ENCODE measurements around the gene MGAT5. TPM values are rescaled to one million over a fixed set of nuclear protein-coding genes. Genes with fewer than 3 reads are reported as not detected.

Gene MGAT5
- total RNA-seq, 1 donor from 2014 or later: 21.2 TPM

- H3K9ac ChIP-seq: no peak overlapping the region
- H3K36me3 Mint-ChIP-seq: no peaks in the 10 kb centered on the region
- H3K79me2 ChIP-seq (ENCODE audit: low read depth): no peaks in the 10 kb centered on the region
- TF ChIP-seq CTCF (IDR thresholded peaks at IDR 0.05) (no peak), EZH2phosphoT487 (IDR thresholded peaks at IDR 0.05) (no peak), EZH2 (IDR thresholded peaks at IDR 0.05) (no peak)
- no peak overlapping the region for H3K4me3 ChIP-seq
- no peaks in the 10 kb centered on the region for H3K9me3 ChIP-seq (ENCODE audit: low read depth)
- H3K27ac Mint-ChIP-seq: no peak overlapping the region
- H3K4me3 Mint-ChIP-seq: no peak overlapping the region
- H3K9me3 Mint-ChIP-seq: no peaks in the 10 kb centered on the region
- peaks cover 16% of the 10 kb centered on the region for H3K4me1 Mint-ChIP-seq
- DNase-seq (ENCODE audit: low spot score): no peak
- H3K27ac ChIP-seq: no peak overlapping the region
- H3K27me3 ChIP-seq: no peaks in the 10 kb centered on the region
- no peaks in the 10 kb centered on the region for H4K20me1 ChIP-seq (ENCODE audit: low read depth)
- no peaks in the 10 kb centered on the region for H3K27me3 Mint-ChIP-seq (ENCODE audit: insufficient read depth, low read depth)
- H3K4me2 ChIP-seq: no peak overlapping the region
- H2AFZ ChIP-seq (replicated peaks): no peak overlapping the region
- H3K36me3 ChIP-seq: no peaks in the 10 kb centered on the region
- no peaks in the 10 kb centered on the region for H3F3A ChIP-seq (ENCODE audit: low read depth)
- peaks cover 9% of the 10 kb centered on the region for H3K4me1 ChIP-seq
These were observed 159.6 kb downstream of the MGAT5 start for GRCh38 chr2:134413430-134413829.

GRCh38 chr2:134413912-134414311 is 160.0 kb downstream of the MGAT5 start:
- no peak for TF ChIP-seq EZH2phosphoT487 (IDR thresholded peaks at IDR 0.05)
- no peak for TF ChIP-seq EZH2 (IDR thresholded peaks at IDR 0.05)
- no peak for TF ChIP-seq CTCF (IDR thresholded peaks at IDR 0.05)
- Mint-ChIP-seq H3K27ac (no peak overlapping the region), H3K4me1 (peaks cover 16% of the 10 kb centered on the region), H3K4me3 (no peak overlapping the region), H3K9me3 (no peaks in the 10 kb centered on the region), H3K27me3 (ENCODE audit: insufficient read depth, low read depth) (no peaks in the 10 kb centered on the region), H3K36me3 (no peaks in the 10 kb centered on the region)
- Histone ChIP-seq H3K9me3 (ENCODE audit: low read depth) (no peaks in the 10 kb centered on the region), H3K27ac (no peak overlapping the region), H3K4me1 (peaks cover 9% of the 10 kb centered on the region), H3K4me3 (no peak overlapping the region), H3K9ac (no peak overlapping the region), H3K27me3 (no peaks in the 10 kb centered on the region), H4K20me1 (ENCODE audit: low read depth) (no peaks in the 10 kb centered on the region), H3K4me2 (no peak overlapping the region), H3K36me3 (no peaks in the 10 kb centered on the region), H2AFZ (replicated peaks) (no peak overlapping the region), H3K79me2 (ENCODE audit: low read depth) (no peaks in the 10 kb centered on the region), H3F3A (ENCODE audit: low read depth) (no peaks in the 10 kb centered on the region)
- DNase-seq (ENCODE audit: low spot score): no peak

GRCh38 chr2:134416018-134416417 is 162.1 kb downstream of the MGAT5 start:
- H3K27me3 Mint-ChIP-seq (ENCODE audit: insufficient read depth, low read depth): no peaks in the 10 kb centered on the region
- Histone ChIP-seq H3K4me3 (no peak overlapping the region), H3K36me3 (no peaks in the 10 kb centered on the region), H3K9ac (no peak overlapping the region), H3K27me3 (no peaks in the 10 kb centered on the region), H3K79me2 (ENCODE audit: low read depth) (no peaks in the 10 kb centered on the region), H3K4me2 (no peak overlapping the region), H3K4me1 (peaks cover 20% of the 10 kb centered on the region), H3K27ac (no peak overlapping the region), H4K20me1 (ENCODE audit: low read depth) (peaks cover 9% of the 10 kb centered on the region), H3F3A (ENCODE audit: low read depth) (peaks cover 6% of the 10 kb centered on the region), H2AFZ (replicated peaks) (no peak overlapping the region), H3K9me3 (ENCODE audit: low read depth) (no peaks in the 10 kb centered on the region)
- no peak overlapping the region for H3K27ac Mint-ChIP-seq
- peaks cover 22% of the 10 kb centered on the region for H3K4me1 Mint-ChIP-seq
- no peak for DNase-seq (ENCODE audit: low spot score)
- no peaks in the 10 kb centered on the region for H3K9me3 Mint-ChIP-seq
- H3K4me3 Mint-ChIP-seq: no peak overlapping the region
- H3K36me3 Mint-ChIP-seq: no peaks in the 10 kb centered on the region
- TF ChIP-seq EZH2 (IDR thresholded peaks at IDR 0.05) (no peak), EZH2phosphoT487 (IDR thresholded peaks at IDR 0.05) (no peak), CTCF (IDR thresholded peaks at IDR 0.05) (no peak)
